ENCODE measurements around the gene ITGA1. TPM values are rescaled to one million over a fixed set of nuclear protein-coding genes. Genes with fewer than 3 reads are reported as not detected.

The ITGA1 gene
- total RNA-seq, 1 experiment from 2014 or later, result 1.6 TPM

- intact Hi-C loops (cut with micrococcal nuclease; ENCODE audit: unreplicated experiment) (no loop called here), in situ Hi-C loops (cut with HindIII; ENCODE audit: low pct_unique_long_range_greater_than_20kb, low sequenced_read_pairs) (no loop called here)
- DNase-seq (ENCODE audit: low read depth, low spot score) (no peak), ATAC-seq (no peak)
- no peaks in the 10 kb centered on the region; the same call in 1 of the 2 replicates for H3K27me3 ChIP-seq (ENCODE audit: control insufficient read depth, insufficient read depth, low read length)
- ChIA-PET CTCF (no interaction called here), POLR2A (interaction anchor here (0.6 kb wide), 1 partner anchor 12 kb away, joined by 3 read pairs; no protein-coding TSS in a partner anchor)
- H3K4me1 ChIP-seq (ENCODE audit: control insufficient read depth, insufficient read depth, low read length), result no peaks in the 10 kb centered on the region
- no peak for TF ChIP-seq CTCF (IDR thresholded peaks at IDR 0.05)
- no peak for TF ChIP-seq REST (IDR thresholded peaks at IDR 0.05; ENCODE audit: insufficient read depth in 1 of 2, low read depth in 2 of 2, low read length in 1 of 2)
- TF ChIP-seq TCF7L2 (IDR thresholded peaks at IDR 0.05; ENCODE audit: low read depth, low read length), result no peak
- no peak for TF ChIP-seq SIN3A (IDR thresholded peaks at IDR 0.05; ENCODE audit: borderline replicate concordance, insufficient read depth, low read depth, low read length)
- TF ChIP-seq POLR2AphosphoS5 (IDR thresholded peaks at IDR 0.05; ENCODE audit: low read depth, low read length), result no peak
- BruUV-seq (replicated peaks), result no TSS peak
- H3K9me3 ChIP-seq (ENCODE audit: control insufficient read depth, insufficient read depth, low read depth, low read length), result no peaks in the 10 kb centered on the region
- H3K27ac ChIP-seq (ENCODE audit: low read length), result no peak overlapping the region
- H3K36me3 ChIP-seq (ENCODE audit: control insufficient read depth, insufficient read depth, low read length), result no peaks in the 10 kb centered on the region
- no peak overlapping the region for H3K4me3 ChIP-seq (ENCODE audit: low read depth in 2 of 2, low read length in 2 of 2)
Observed at GRCh38 chr5:52814352-52815148, 26.8 kb downstream of the ITGA1 start.

GRCh38 chr5:52817818-52818217, 30.1 kb downstream of the ITGA1 start:
- Histone ChIP-seq H3K36me3 (ENCODE audit: control insufficient read depth, insufficient read depth, low read length) (no peaks in the 10 kb centered on the region), H3K4me3 (ENCODE audit: low read depth in 2 of 2, low read length in 2 of 2) (no peak overlapping the region), H3K27ac (ENCODE audit: low read length) (no peak overlapping the region), H3K27me3 (ENCODE audit: control insufficient read depth, insufficient read depth, low read length) (no peaks in the 10 kb centered on the region; the same call in 1 of the 2 replicates), H3K4me1 (ENCODE audit: control insufficient read depth, insufficient read depth, low read length) (no peaks in the 10 kb centered on the region), H3K9me3 (ENCODE audit: control insufficient read depth, insufficient read depth, low read depth, low read length) (no peaks in the 10 kb centered on the region)
- intact Hi-C loops (cut with micrococcal nuclease; ENCODE audit: unreplicated experiment) (no loop called here), in situ Hi-C loops (cut with HindIII; ENCODE audit: low pct_unique_long_range_greater_than_20kb, low sequenced_read_pairs) (no loop called here)
- no TSS peak for BruUV-seq (replicated peaks)
- ChIA-PET POLR2A (no interaction called here), CTCF (no interaction called here)
- ATAC-seq (no peak), DNase-seq (ENCODE audit: low read depth, low spot score) (no peak)
- TF ChIP-seq TCF7L2 (IDR thresholded peaks at IDR 0.05; ENCODE audit: low read depth, low read length) (no peak), POLR2AphosphoS5 (IDR thresholded peaks at IDR 0.05; ENCODE audit: low read depth, low read length) (no peak), CTCF (IDR thresholded peaks at IDR 0.05) (no peak), SIN3A (IDR thresholded peaks at IDR 0.05; ENCODE audit: borderline replicate concordance, insufficient read depth, low read depth, low read length) (no peak), REST (IDR thresholded peaks at IDR 0.05; ENCODE audit: insufficient read depth in 1 of 2, low read depth in 2 of 2, low read length in 1 of 2) (no peak)

Measured in Panc1 (cell line).